ENCODE measurements around the gene ZNF692.

ZNF692 gene

GRCh38 chr1:248844526-248844925, 14.4 kb downstream of the ZNF692 start:
- TF ChIP-seq SIN3A (IDR thresholded peaks at IDR 0.05; ENCODE audit: borderline replicate concordance, insufficient read depth, low read length), result no peak
- TF ChIP-seq REST (IDR thresholded peaks at IDR 0.05; ENCODE audit: insufficient read depth in 1 of 2, low read depth in 2 of 2, low read length in 2 of 2), result no peak
- no peak for TF ChIP-seq FOXP2 (optimal IDR thresholded peaks at IDR 0.05; ENCODE audit: borderline replicate concordance, extremely low read depth, extremely low read length, insufficient read depth)
- no peak for TF ChIP-seq POLR2AphosphoS5 (IDR thresholded peaks at IDR 0.05; ENCODE audit: low read depth, low read length)
- no peak for TF ChIP-seq TAF1 (IDR thresholded peaks at IDR 0.05; ENCODE audit: borderline replicate concordance, insufficient read depth, low read length)

- TF ChIP-seq TAF1 (IDR thresholded peaks at IDR 0.05; ENCODE audit: borderline replicate concordance, insufficient read depth, low read length), result no peak
- TF ChIP-seq FOXP2 (optimal IDR thresholded peaks at IDR 0.05; ENCODE audit: borderline replicate concordance, extremely low read depth, extremely low read length, insufficient read depth), result no peak
- no peak for TF ChIP-seq POLR2AphosphoS5 (IDR thresholded peaks at IDR 0.05; ENCODE audit: low read depth, low read length)
- no peak for TF ChIP-seq REST (IDR thresholded peaks at IDR 0.05; ENCODE audit: insufficient read depth in 1 of 2, low read depth in 2 of 2, low read length in 2 of 2)
- TF ChIP-seq SIN3A (IDR thresholded peaks at IDR 0.05; ENCODE audit: borderline replicate concordance, insufficient read depth, low read length), result no peak
Observed at GRCh38 chr1:248843687-248844086, 15.2 kb downstream of the ZNF692 start.

GRCh38 chr1:248842781-248843331, 16.0 kb downstream of the ZNF692 start:
- TF ChIP-seq REST (IDR thresholded peaks at IDR 0.05; ENCODE audit: insufficient read depth in 1 of 2, low read depth in 2 of 2, low read length in 2 of 2) (no peak), TAF1 (IDR thresholded peaks at IDR 0.05; ENCODE audit: borderline replicate concordance, insufficient read depth, low read length) (no peak), SIN3A (IDR thresholded peaks at IDR 0.05; ENCODE audit: borderline replicate concordance, insufficient read depth, low read length) (no peak), POLR2AphosphoS5 (IDR thresholded peaks at IDR 0.05; ENCODE audit: low read depth, low read length) (no peak), FOXP2 (optimal IDR thresholded peaks at IDR 0.05; ENCODE audit: borderline replicate concordance, extremely low read depth, extremely low read length, insufficient read depth) (no peak)

- TF ChIP-seq REST (IDR thresholded peaks at IDR 0.05; ENCODE audit: insufficient read depth in 1 of 2, low read depth in 2 of 2, low read length in 2 of 2) (no peak), POLR2AphosphoS5 (IDR thresholded peaks at IDR 0.05; ENCODE audit: low read depth, low read length) (no peak), FOXP2 (optimal IDR thresholded peaks at IDR 0.05; ENCODE audit: borderline replicate concordance, extremely low read depth, extremely low read length, insufficient read depth) (no peak), SIN3A (IDR thresholded peaks at IDR 0.05; ENCODE audit: borderline replicate concordance, insufficient read depth, low read length) (no peak), TAF1 (IDR thresholded peaks at IDR 0.05; ENCODE audit: borderline replicate concordance, insufficient read depth, low read length) (no peak)
Observed at GRCh38 chr1:248841702-248842395, 17.0 kb downstream of the ZNF692 start.
